Natural killer cell treated with Interleukin-12 subunit alpha and Interleukin-12 subunit beta and Interleukin-15 and Interleukin-18, amount 100 ng/mL, for 72 hours (primary cell): ENCODE data around the gene CPN1. TPM values are rescaled to one million over a fixed set of nuclear protein-coding genes. Genes with fewer than 3 reads are reported as not detected.
"Not testable (repeated sequence)": the region's sequence is repeated elsewhere in the genome, so short reads cannot be mapped to it uniquely, and the experiment has no call there.

ENCODE experiments used
- ATAC-seq, 2 donors: fragments of 150-1000 bp; cut with Tn5 transposase in 1 of 2; sonication (Bioruptor Pico), chemical (Tn5 transposase) in 1 of 2; 2 replicates each; pipeline ENCODE4 v1.10.0; 2021
- DNase-seq: peaks from one replicate; pipeline ENCODE4 v3.0.0; 2022; ENCODE audit warnings: low spot score
- H3K27ac Mint-ChIP-seq, 2 donors: 1 replicate in 1 of 2; 2 replicates in 1 of 2; pipeline ENCODE4 v1.8.0; 2022; ENCODE audit warnings: mixed read lengths in 2 of 2, mild to moderate bottlenecking in 1 of 2, moderate library complexity in 1 of 2
- H3K27me3 Mint-ChIP-seq, 2 donors: 1 replicate in 1 of 2; 2 replicates in 1 of 2; pipeline ENCODE4 v1.8.0; 2022; ENCODE audit warnings: mixed read lengths in 2 of 2
- H3K36me3 Mint-ChIP-seq: one replicate; pipeline ENCODE4 v1.8.0; 2022; ENCODE audit warnings: mixed read lengths
- H3K4me1 Mint-ChIP-seq, 2 donors: 1 replicate in 1 of 2; 2 replicates in 1 of 2; pipeline ENCODE4 v1.8.0; 2022; ENCODE audit warnings: low read depth in 2 of 2, mixed read lengths in 2 of 2, mild to moderate bottlenecking in 1 of 2
- H3K4me3 Mint-ChIP-seq: one replicate; pipeline ENCODE4 v1.8.0; 2022; ENCODE audit warnings: mixed read lengths
- H3K9me3 Mint-ChIP-seq: 2 replicates; pipeline ENCODE4 v1.8.0; 2022; ENCODE audit warnings: mixed read lengths
- total RNA-seq, 2 donors: library from RNA; stranded (reverse); gene quantifications; one replicate each; pipeline ENCODE4 v1.2.3, GENCODE V29; 2022

CPN1 gene
- total RNA-seq, 2 donors from 2014 or later = not detected

DNA sequence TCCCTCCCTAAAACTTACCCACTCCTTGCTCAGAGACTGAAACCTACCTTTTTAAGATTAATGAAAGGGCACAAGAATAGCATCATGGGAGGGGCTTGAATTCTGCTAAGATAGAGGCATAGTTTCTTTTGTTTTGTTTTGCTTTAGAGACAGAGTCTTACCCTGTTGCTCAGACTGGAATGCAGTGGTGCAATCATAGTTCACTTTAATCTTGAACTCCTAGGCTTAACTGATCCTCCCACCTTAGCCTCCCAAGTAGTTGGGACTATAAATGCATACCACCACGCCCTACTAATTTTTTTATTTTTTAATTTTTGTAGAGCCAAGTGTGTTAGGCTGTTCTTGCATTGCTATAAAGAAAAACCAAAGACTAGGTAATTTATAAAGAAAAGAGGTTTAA lies 54.3 kb downstream of the CPN1 start:
- ATAC-seq = no peak
- H3K9me3 Mint-ChIP-seq = no peaks in the 10 kb centered on the region

DNA sequence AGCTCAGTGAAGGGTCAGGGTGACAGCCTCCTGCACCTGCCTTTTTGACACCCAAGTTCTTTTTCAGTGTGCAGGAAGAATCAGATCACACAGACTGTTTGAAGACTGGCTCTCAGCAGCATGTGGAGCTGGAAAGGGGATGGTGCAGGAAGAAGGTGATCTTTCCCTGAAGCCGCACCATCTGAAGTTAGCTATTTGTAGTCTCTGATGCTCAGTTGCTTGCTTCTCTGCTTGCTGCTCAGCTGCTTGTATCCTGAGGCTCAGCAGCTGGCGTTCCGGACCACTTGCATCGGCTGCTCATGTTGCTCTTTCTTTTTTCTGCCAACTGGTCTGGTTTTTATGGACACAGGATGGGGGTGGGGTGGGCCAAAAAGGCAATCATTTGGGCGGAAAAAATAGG lies 56.1 kb downstream of the CPN1 start:
- no peak overlapping the region for H3K27ac Mint-ChIP-seq
- DNase-seq (no peak), ATAC-seq (no peak)
- peaks cover under 1% of the 10 kb centered on the region in 2 donors for H3K4me1 Mint-ChIP-seq
- H3K4me3 Mint-ChIP-seq = no peak overlapping the region
- peaks cover 2 to 7% of the 10 kb centered on the region in 2 donors for H3K27me3 Mint-ChIP-seq
- no peaks in the 10 kb centered on the region for H3K36me3 Mint-ChIP-seq
- no peaks in the 10 kb centered on the region for H3K9me3 Mint-ChIP-seq

More for the DNA sequence above, 54.3 kb downstream of the CPN1 start:
- Mint-ChIP-seq H3K4me3 (no peak overlapping the region), H3K27me3 (peaks cover 2 to 7% of the 10 kb centered on the region in 2 donors), H3K27ac (no peak overlapping the region), H3K36me3 (no peaks in the 10 kb centered on the region), H3K4me1 (no peaks in the 10 kb centered on the region)
- DNase-seq = no peak

DNA sequence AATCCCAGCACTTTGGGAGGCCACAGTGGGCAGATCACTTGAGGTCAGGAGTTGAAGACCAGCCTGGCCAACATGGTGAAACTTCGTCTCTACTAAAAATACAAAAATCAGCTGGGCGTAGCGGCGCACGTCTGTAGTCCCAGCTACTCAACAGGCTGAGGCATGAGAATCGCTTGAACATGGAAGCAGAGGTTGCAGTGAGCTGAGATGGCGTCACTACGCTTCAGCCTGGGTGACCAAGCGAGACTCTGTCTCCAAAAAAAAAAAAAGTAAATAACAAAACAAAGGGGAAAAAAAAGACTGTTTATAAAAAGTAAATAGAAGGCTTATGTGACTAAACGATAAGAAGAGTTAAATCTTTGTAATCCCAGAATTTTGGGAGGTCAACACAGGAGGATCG lies 56.9 kb downstream of the CPN1 start:
- Mint-ChIP-seq H3K27ac (no peak overlapping the region), H3K9me3 (no peaks in the 10 kb centered on the region), H3K36me3 (no peaks in the 10 kb centered on the region), H3K27me3 (peaks cover 2 to 7% of the 10 kb centered on the region in 2 donors), H3K4me3 (no peak overlapping the region), H3K4me1 (peaks cover 8 to 9% of the 10 kb centered on the region in 2 donors)
- no peak for ATAC-seq
- DNase-seq = no peak

DNA sequence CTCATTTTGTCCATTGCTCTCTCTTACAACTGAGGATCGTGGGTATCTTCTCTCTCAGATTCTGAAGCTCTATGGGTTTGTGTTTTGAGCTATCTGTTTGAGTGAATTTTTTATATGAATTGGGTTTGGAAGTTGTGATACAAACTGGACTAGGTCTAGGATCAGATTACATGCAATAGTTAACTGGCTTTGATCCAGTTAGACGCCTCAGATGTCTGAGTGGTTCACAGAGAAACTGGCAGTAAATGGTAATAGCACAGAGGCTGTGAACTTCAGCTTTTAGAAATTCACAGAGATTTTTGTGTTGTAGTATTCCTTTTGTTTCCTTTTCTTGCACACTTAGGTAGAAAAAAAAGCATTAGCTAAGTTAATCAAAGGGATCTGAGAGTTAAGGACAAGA lies 59.3 kb downstream of the CPN1 start:
- Mint-ChIP-seq H3K9me3 (no peaks in the 10 kb centered on the region), H3K36me3 (no peaks in the 10 kb centered on the region), H3K4me1 (peaks cover 8 to 9% of the 10 kb centered on the region in 2 donors), H3K27ac (no peak overlapping the region), H3K27me3 (peaks cover 2 to 7% of the 10 kb centered on the region in 2 donors), H3K4me3 (no peak overlapping the region)
- ATAC-seq (no peak), DNase-seq (no peak)

DNA sequence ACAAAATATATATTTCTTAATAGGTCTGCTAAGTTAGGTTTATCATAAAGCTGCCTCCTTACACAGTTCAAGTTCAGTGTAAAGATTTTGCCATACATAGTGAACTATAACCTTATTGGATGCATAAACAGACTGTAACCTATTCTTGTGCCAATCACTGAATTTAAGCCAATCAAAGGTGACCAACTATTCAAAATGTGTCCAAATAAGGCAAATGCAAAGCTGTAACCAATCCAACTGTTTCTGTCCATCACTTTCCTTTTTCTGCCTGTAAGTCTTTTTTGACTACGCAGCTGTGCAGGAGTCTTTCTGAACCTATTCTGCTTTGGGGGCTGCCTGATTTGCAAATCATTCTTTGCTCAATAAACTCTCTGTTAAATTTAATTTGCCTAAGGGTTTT lies 60.3 kb downstream of the CPN1 start:
- Mint-ChIP-seq H3K4me3 (no peak overlapping the region), H3K27me3 (peaks cover 0 to 7% of the 10 kb centered on the region in 2 donors), H3K4me1 (peaks cover 8 to 9% of the 10 kb centered on the region in 2 donors), H3K27ac (no peak overlapping the region), H3K36me3 (no peaks in the 10 kb centered on the region), H3K9me3 (no peaks in the 10 kb centered on the region)
- DNase-seq (no peak), ATAC-seq (no peak)

DNA sequence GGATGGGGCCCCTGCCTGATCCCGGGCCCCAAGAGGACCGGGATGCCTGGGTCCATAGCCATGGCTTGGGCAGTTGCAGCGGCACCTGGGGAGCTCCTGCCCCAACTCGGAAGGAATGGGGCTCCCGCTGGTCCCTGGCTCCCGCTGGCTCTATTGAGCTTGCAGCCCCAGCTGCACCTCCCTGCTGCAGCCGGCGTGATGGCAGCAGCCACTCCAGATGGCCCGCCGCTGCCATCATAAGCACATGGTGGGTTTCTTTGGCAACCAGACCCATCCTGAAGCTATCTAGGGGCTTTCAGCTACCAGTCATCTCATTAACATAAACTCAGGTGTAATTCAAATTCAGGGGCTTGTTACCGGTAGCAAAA lies 60.8 kb downstream of the CPN1 start:
- Mint-ChIP-seq H3K27me3 (peaks cover 0 to 7% of the 10 kb centered on the region in 2 donors), H3K9me3 (no peaks in the 10 kb centered on the region), H3K36me3 (no peaks in the 10 kb centered on the region), H3K27ac (no peak overlapping the region), H3K4me3 (no peak overlapping the region), H3K4me1 (peaks cover 8 to 9% of the 10 kb centered on the region in 2 donors)
- ATAC-seq (peak in 1 of 2 donors; percentile 43), DNase-seq (no peak)

DNA sequence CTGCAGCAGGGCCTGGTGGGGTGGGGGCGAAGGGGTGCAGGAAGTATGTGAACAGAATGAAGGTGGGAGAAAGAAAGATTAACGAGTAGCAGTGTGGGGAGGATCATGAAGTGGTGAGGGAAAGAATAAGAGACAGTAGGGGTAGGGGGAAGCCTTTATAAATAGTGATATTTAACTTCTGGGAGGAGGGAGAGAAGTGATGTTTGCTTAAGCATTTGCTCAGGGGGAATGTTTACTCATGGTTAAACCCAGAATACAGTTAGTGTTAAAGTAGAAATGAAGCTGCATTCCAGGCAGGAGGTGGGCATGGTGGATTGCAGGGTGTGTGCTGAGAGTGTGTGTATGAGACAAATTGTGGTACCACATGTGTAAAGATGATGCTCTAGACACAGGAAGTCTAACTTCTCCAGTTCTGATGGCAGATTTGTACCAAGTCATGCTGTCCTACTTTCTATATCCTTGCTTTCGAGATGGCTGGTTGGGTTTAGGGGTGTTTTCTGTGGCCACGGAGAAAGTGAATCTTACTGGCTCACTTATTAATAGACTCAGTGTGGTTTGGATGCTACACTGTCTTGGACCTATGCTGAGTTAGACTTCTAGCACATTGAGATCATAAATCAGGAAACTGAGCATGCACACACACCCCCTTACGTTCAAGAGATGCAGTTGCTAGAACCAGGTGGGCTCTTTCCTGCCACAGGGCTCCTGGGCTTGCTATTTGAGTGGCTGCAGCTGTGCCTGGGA lies 61.4 kb downstream of the CPN1 start:
- no peak overlapping the region for H3K4me3 Mint-ChIP-seq
- no peaks in the 10 kb centered on the region for H3K9me3 Mint-ChIP-seq
- H3K36me3 Mint-ChIP-seq = no peaks in the 10 kb centered on the region
- H3K27me3 Mint-ChIP-seq = peaks cover 0 to 6% of the 10 kb centered on the region in 2 donors
- ATAC-seq (peak; percentile 74 to 90), DNase-seq (no peak)
- peaks cover 8 to 9% of the 10 kb centered on the region in 2 donors for H3K4me1 Mint-ChIP-seq
- peak overlapping the region in 1 of 2 donors; percentile 1 for H3K27ac Mint-ChIP-seq

DNA sequence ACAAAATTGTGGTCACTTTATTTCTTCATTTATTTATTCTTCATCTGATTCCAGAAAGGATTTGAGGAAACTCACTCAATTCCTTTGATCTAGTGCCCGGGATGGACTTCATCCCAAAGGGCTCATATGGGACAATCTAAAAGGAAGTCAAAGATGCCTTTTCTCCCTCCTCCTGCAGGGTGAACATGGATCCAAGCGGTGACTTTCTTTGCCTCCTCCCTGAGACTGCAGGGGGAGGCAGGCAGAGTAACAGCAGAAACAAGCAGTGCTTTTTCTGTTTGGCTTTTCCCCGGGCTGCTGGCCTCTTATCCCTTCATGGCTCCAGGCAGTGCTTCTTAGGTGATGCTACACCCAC lies 61.9 kb downstream of the CPN1 start:
- Mint-ChIP-seq H3K36me3 (no peaks in the 10 kb centered on the region), H3K27me3 (peaks cover 0 to under 1% of the 10 kb centered on the region in 2 donors), H3K4me3 (no peak overlapping the region), H3K27ac (peak overlapping the region in 1 of 2 donors; percentile 1), H3K9me3 (no peaks in the 10 kb centered on the region), H3K4me1 (peaks cover 8 to 9% of the 10 kb centered on the region in 2 donors)
- ATAC-seq = no peak
- no peak for DNase-seq

DNA sequence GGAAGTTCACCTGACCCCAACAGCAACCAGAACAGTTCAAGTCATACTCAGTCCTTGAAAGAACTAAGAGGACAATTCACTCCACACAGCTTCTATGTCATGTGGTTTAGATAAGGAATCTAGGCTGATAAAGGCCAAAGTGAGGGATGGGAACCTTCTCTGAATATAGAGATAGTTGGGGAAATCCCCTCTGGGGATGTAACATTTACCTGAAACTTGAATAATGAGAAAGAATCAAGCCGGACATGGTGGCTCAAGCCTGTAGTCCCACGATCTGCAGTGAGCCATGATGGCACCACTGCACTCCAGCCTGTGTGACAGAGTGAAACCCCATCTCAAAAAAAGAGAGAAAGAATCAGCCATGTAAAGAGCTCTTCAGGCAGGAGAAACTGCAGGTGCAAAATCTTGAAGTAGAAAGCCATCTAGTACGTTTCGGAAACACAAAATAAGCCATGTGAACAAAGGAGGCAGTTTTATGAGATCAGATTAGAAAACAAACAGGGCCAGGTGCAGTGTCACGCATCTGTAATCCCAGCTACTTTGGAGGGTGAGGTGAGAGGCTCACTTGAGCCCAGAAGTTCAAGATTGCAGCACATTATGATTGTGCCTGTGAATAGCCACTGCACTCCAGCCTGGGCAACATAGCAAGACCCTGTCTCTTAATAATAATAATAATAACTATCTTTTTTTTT lies 67.5 kb downstream of the CPN1 start:
- Mint-ChIP-seq H3K9me3 (no peaks in the 10 kb centered on the region), H3K36me3 (no peaks in the 10 kb centered on the region), H3K27ac (no peak overlapping the region), H3K4me3 (no peak overlapping the region), H3K27me3 (no peaks in the 10 kb centered on the region), H3K4me1 (peaks cover 4 to 11% of the 10 kb centered on the region in 2 donors)
- no peak for ATAC-seq
- DNase-seq = no peak

DNA sequence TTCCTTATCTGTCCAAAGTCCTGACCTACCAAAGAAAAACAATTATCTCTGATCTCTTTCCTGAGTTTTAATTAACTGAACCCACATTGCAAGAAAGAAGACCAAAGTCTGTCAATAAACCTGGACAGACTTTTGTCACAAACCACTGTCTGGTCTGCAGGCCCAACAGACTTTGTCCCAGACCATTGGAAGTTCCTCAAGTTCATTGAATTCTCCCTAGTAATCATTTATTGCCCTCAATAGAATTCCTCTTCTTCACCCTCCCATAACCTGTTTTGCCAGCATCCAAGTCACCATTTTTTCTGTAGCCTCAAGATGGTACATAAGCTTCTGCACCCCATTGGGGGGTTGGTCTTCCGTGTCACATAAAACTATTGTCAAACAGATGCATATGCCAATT lies 68.0 kb downstream of the CPN1 start:
- no peaks in the 10 kb centered on the region for H3K9me3 Mint-ChIP-seq
- peaks cover 9 to 16% of the 10 kb centered on the region in 2 donors for H3K4me1 Mint-ChIP-seq
- H3K4me3 Mint-ChIP-seq = no peak overlapping the region
- H3K27ac Mint-ChIP-seq = no peak overlapping the region
- ATAC-seq (no peak), DNase-seq (no peak)
- no peaks in the 10 kb centered on the region for H3K36me3 Mint-ChIP-seq
- H3K27me3 Mint-ChIP-seq = no peaks in the 10 kb centered on the region

DNA sequence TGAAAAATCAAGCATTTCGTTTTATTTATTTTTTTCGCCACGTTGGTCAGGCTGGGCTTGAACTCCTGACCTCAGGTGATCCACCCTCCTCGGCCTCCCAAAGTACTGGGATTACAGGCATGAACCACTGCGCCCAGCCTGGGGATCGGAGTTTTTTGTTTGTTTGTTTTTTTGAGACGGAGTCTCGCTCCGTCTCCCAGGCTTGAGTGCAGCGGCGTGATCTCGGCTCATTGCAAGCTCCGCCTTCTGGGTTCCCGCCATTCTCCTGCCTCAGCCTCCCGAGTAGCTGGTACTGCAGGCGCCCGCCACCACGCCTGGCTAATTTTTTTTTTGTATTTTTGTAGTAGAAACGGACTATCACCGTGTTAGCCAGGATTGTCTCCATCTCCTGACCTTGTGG lies 69.8 kb downstream of the CPN1 start:
- peaks cover 14 to 21% of the 10 kb centered on the region in 2 donors for H3K4me1 Mint-ChIP-seq
- not testable (repeated sequence) for H3K4me3 Mint-ChIP-seq, H3K36me3 Mint-ChIP-seq, H3K27ac Mint-ChIP-seq, DNase-seq, ATAC-seq, H3K27me3 Mint-ChIP-seq, H3K9me3 Mint-ChIP-seq

DNA sequence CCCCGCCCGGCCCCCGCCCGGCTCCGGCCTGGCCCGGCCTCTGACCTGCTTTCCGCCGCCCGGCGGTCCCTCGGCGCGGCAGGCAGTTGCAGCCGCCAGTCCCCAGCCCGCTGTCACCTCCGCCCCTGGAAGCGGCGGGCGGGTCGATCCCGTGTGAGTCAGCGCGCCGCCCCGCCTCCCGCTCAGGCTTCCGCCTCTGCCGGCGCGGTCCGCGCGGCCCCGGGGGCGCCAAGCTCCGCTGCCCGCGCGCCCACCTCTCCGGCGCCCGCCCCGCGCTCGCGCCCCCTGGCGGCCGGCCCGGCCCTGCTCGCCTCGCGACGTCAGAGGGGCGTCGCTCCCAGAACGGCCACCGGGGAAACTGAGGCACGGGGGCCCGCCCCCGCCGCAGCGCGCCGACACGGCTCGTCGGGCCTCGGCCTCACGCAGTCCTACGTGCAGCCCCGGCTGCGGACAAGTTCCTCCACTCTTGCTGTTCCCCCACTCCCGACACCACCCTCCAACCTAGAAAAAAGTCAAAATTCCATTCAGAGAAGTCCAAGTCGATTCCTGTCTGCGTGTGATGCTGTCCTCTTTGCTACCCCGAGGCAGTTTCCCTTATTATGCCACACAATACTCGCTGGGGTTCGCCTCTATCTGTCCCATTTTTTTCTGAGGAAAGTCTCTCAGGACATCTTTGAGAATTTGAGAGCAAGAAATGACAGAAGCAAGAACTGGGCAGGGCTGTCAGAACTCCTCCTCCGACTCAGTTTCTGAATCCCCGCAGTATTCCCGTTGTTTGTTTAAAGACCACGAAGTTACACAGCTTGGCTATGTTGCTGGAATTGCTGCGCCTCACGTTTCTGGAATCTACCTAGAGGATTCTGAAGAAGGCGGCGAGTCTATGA lies 71.6 kb downstream of the CPN1 start, which contains the start of gene DNMBP:
Gene DNMBP, minus strand, starts transcription at position 155 of the 884 bp plus-strand sequence. CDS start 37,823 bp downstream, outside the sequence.
- peaks cover 24 to 34% of the 10 kb centered on the region in 2 donors for H3K4me1 Mint-ChIP-seq

DNA sequence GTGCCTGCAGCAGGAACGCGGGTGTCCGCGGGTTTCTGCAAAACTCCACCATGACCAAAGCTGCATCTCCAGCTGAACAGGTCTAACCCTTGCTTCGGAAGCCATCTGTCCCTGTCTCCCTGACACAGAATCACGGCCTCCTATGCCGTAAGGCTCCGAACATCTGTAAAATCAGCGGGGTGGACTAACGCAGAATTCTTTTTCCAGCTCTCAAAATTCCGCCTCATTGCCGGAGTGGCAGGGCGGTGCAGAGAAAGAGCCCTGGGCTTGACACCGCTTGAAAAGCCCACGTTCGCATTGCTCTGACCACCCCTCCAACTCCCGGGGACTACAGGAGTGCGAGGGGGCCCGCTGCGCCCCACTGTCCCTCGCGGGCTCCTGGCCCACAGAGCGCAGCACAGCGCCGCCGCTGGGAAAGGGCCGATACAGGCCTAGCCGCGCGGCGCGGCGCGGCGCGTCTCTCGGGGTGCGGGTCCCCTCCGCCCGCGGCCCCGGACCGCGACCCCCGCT lies 72.3 kb downstream of the CPN1 start:
- peak overlapping the region; percentile 87 for H3K4me3 Mint-ChIP-seq
- no peaks in the 10 kb centered on the region for H3K36me3 Mint-ChIP-seq
- H3K27ac Mint-ChIP-seq = peak overlapping the region in 1 of 2 donors; percentile 61
- peak; percentile 79 to 84 for ATAC-seq
- DNase-seq = no peak
- no peaks in the 10 kb centered on the region for H3K9me3 Mint-ChIP-seq
- H3K27me3 Mint-ChIP-seq = no peaks in the 10 kb centered on the region
- H3K4me1 Mint-ChIP-seq = peaks cover 24 to 34% of the 10 kb centered on the region in 2 donors

More for the DNA sequence above, 71.6 kb downstream of the CPN1 start, which contains the start of gene DNMBP:
- Mint-ChIP-seq H3K36me3 (no peaks in the 10 kb centered on the region), H3K27me3 (no peaks in the 10 kb centered on the region), H3K4me3 (peak within 1 kb of the TSS; percentile 87), H3K9me3 (no peaks in the 10 kb centered on the region), H3K27ac (peak within 1 kb of the TSS; percentile 50 to 61)
- DNase-seq (peak; percentile 92), ATAC-seq (peak; percentile 98 to 99)
